SKM-1 treated with dmso at 0.1 percent for 144 hours (cell line): Measurements from ENCODE around the gene RASD1.

Experiments
- DNase-seq: peaks from one replicate; lab custom pipeline; 2025; ENCODE audit not compliant: unreplicated experiment; lab: John Stamatoyannopoulos, UW

Gene RASD1

DNA sequence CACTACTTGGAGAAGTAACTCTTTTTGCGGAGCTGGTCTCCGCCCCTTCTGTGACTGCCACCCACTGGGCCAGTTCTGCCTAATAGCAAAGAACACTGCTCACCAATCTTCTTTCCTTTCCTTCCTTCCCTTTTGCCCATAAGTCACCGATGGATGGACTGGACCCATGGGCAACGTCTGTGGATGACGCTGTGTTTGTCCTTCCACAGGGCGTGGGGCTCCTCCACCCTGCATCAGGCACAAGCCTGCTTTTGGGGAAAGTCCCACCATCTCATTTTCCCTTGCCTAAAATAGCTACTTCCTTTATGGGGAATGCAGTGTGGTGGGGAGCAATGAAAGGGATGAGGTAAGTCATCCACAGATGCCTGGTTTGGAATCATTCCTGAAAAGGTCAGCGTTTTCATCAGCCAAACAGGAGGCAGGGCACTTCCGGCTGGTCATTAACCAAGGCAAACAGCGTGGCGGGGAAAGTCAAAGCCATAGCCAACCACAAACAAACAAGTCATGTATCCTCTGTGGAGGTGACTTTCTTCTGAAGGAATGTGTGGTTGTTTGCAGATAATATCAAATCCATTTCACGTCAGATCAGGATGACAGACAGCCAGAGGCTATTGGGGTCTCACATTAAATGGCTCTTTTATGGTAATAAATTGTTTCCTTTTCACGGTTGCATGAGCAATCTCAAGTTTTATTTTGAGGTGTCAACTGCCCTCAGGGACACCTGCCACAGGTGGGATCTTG lies 50.1 kb downstream of the RASD1 start:
- no peak for DNase-seq

DNA sequence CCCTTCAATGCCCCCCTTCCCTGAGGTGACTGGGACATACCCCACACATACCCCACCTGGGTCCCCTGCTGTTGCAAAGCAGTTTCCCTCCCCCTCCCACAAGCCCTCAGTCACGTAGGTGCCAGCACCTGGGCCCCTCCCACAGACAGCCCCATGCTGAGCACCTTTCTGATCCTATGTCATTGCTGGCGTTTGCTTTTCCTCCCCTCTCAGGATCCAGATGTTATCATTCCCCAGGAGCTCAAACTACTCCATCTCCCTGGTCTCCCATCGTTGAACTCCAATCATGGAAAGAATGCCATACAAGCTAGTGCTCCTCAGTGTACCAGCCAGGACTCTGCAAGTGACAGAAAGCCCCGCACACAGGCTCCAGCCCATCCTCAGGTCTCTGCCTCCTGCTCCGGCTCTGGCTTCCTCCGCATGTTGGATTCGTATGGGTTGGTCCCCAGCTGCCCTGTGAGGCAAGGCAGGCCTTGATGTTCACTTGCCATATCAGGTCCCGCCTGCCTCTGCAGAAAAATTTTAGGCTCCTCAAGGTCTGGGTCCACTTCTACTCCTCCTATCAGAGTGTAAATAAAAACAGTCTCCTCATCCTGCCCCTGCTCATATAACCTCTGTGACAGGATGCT lies 50.8 kb downstream of the RASD1 start:
- DNase-seq: no peak
